Gastrocnemius medialis (tissue), 4 donors: ENCODE data around the gene PPP3CA.

Source experiments
- POLR2A ChIP-seq, 2 donors: fragments of 450-650 bp; IDR thresholded peaks; one replicate each; pipeline ENCODE4 v1.6.1; 2017; ENCODE audit warnings: antibody characterized with exemption in 2 of 2, mild to moderate bottlenecking in 2 of 2, moderate library complexity in 2 of 2
- TF ChIP-seq, protein P1 (sequence below), 5 experiments: fragments of 450-650 bp in 3 of 5; fragments of 200-600 bp in 2 of 5; sonication (generic) in 2 of 5; IDR thresholded peaks in 4 of 5; conservative IDR thresholded peaks in 1 of 5; 1 replicate in 4 of 5; 2 replicates in 1 of 5; pipeline ENCODE4 v1.5.1; 2016 to 2019; ENCODE audit warnings: antibody characterized with exemption in 5 of 5, mild to moderate bottlenecking in 3 of 5, moderate library complexity in 3 of 5

DNA sequence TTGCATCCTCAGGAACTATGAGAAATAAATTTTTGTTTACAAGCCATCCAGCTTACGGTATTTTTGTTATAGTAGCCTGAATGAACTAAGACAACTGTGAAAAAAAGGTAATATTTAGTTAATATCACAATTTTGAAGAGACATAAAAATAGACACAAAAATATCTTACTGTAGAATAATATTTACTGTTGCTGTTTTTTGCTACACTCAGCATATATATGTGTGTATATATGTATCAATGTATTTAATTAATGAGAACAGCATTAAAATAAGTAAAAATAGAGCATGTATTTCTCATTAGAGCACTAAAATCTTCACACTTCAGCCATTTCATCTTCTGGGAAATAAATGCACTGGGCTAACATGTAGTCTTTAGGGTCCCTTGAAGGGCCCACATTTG, 24.6 kb downstream of the PPP3CA start:
- TF ChIP-seq, protein P1, sequence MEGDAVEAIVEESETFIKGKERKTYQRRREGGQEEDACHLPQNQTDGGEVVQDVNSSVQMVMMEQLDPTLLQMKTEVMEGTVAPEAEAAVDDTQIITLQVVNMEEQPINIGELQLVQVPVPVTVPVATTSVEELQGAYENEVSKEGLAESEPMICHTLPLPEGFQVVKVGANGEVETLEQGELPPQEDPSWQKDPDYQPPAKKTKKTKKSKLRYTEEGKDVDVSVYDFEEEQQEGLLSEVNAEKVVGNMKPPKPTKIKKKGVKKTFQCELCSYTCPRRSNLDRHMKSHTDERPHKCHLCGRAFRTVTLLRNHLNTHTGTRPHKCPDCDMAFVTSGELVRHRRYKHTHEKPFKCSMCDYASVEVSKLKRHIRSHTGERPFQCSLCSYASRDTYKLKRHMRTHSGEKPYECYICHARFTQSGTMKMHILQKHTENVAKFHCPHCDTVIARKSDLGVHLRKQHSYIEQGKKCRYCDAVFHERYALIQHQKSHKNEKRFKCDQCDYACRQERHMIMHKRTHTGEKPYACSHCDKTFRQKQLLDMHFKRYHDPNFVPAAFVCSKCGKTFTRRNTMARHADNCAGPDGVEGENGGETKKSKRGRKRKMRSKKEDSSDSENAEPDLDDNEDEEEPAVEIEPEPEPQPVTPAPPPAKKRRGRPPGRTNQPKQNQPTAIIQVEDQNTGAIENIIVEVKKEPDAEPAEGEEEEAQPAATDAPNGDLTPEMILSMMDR (IDR thresholded peaks at IDR 0.05 in 4 of 5, conservative IDR thresholded peaks at IDR 0.05 in 1 of 5) = no peak
- TF ChIP-seq POLR2A (IDR thresholded peaks at IDR 0.05) = no peak
